Raji (cell line): ENCODE data around the gene TDRD6.

Experiments
- POLR2A ChIP-seq: IDR thresholded peaks from 2 replicates; pipeline ENCODE4 v1.6.1; 2011; ENCODE audit warnings: low read depth, low read length, control low read depth; ENCODE audit not compliant: insufficient read depth

Gene TDRD6

DNA sequence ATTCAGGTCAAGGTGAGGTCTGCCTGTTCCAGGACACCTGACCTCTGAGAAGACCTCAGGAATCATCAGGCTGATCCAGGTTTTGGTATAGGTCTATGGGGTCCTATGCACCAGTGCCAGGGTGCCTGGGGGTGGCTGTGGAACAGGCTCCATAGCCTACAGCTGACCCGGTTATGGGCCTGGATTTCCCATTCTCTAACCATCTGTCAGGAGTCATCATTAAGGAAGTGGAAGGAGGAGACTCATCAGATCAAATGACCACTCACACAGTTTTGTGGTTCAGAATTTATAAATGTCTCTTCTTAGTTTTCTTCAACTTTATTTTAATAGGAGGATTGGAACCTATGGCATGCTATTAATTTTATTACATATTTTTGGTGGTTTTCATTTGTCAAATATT is 32.7 kb downstream of the TDRD6 start:
- TF ChIP-seq POLR2A, result no peak

DNA sequence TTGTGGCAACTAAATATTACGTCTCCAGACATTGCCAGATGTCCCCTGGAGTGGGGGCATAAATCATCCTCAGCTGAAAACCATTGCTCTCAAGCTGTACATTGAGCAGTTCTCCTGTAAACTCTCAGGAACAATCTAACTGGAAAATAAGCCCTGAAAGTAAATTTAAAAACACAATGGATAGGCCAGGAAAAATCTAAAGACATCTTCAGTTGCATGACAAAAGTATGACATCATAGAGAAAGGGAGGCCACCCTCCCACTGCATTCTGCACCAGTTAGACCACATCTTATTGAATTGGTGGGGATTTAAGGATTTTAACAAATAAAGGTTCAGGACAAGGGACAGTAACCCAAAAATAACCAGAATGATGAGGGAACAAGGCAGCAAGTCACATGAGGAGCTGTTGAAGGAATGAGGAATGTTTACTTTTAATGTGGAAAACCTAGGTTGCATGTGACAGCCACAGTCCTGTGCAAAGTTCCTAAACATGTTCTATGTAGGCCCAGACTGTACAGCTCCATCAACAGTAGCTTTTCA is 42.2 kb downstream of the TDRD6 start:
- no peak for TF ChIP-seq POLR2A

- no peak for TF ChIP-seq POLR2A
Observed at GRCh38 chr6:46730921-46731461, 43.3 kb downstream of the TDRD6 start.

- no peak for TF ChIP-seq POLR2A
Observed at GRCh38 chr6:46733341-46733801, 45.7 kb downstream of the TDRD6 start.

DNA sequence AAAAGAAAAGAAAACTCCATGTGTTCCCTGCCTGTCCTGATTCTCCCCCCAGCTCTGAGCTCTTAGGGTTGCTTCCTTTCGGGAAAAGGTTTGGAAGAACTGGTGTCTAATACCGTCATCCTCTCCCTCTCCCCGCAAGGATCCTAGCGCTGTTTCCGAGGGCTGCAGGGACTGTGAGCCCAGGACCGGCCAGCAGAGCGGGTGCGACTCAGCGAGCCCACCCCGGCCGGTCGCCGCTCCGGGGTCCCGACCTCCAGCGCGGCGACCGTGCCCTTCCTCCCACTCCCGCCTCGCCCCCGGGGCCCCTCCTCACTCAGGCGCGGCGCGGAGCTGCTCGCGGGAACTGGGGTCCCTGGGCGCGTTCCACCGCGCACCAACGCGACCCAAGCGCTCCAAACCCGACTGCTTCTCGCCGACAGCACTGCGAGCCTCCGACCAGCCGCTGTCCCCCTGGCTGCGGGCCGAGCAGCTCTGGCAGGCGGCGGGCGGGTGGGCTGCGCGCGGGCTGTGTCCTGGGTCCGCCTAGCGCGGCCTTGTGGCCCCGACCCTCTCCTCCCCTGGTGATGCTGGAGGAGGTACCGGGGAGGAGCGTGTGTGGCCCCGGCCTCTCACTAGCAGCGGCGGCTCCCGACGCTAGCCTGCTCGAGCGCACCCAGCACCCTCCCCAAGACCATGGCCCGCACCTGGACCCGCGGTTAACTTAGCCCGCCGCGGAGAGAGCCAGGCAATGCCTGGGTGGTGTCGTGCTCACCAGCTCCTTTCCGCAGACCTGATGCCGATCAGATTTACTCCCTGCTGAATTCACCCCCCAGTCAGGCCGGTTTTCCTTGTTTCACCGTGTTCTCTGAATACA is 47.4 kb downstream of the TDRD6 start, which contains the start of gene PLA2G7:
Gene PLA2G7, minus strand, starts transcription at position 509 of the 853 bp plus-strand sequence. CDS start 12,484 bp downstream, outside the sequence.
- no peak for TF ChIP-seq POLR2A

- TF ChIP-seq POLR2A, result no peak
Observed at GRCh38 chr6:46735720-46736031, 48.0 kb downstream of the TDRD6 start.

- no peak for TF ChIP-seq POLR2A
Observed at GRCh38 chr6:46736906-46737305, 49.2 kb downstream of the TDRD6 start.

DNA sequence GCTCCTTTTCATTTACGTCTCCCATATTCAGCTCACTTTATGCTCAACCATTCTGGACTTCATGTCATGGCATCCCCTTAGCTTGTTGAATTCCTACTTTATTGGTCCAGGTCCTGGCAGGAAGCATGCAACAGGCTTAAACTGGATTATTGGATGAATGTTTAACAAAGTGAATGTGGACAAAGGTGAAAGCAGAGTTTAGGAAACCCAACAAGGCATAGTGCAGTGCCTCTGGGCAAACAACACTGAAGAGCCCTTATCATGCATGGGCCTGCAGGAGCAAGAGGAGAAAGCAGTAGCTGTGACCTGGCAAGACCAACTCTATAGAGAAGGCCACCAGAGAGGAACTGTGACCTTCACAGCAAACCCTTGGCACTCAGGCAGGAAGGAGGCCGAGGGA is 53.8 kb downstream of the TDRD6 start:
- no peak for TF ChIP-seq POLR2A

- TF ChIP-seq POLR2A, result no peak
Observed at GRCh38 chr6:46741910-46742309, 54.2 kb downstream of the TDRD6 start.

DNA sequence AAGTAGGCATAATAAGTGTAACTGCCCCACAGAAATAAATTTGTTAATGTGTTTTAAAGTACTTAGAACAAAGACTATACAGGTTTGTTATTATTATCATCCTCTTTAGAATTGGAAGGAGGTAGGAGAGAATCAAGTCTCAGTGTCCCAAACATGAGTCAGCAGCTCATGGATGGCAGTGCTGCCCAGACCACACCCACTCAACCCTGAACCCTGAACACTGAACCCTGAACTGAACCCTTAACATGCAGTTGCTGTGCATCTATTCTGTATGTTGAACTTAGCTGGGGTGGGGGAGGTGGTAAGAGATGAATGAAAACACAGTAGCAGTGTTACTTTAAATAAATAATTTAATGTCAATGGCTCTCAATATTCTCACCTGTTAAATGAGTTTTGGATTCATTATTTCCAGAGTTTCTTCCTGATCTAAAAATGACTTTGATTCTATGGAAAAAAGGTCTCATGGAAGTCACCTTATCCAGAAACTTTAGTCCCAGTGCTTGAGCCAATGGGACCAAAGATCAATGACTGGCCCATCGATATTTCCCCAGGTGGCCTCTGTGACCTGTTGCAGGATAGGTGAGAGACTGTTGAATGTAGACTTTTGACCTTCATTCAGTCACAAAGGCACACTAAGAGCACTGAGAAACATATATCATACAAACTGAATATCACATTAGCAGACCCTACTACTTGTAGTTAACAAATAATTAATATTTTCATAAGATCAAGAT is 55.9 kb downstream of the TDRD6 start:
- no peak for TF ChIP-seq POLR2A

DNA sequence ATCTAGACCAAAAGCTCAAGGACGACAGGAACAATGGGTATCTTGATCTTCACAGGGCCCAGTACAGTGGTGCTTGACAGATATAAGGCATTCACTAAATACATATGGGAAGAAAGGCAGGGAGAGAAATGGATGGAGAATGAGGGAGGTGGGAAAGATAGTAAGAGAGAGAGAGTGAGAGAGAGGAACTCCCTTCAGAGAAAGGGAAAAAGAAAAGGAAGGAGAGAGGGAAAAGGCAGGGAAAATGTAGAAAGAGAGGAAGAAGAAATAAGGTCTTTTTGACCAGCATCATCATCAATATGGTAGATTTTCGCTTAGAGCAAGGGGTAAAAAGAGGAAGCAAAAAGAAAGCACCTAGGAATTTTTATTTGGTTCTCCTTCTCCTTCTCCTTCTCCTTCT is 58.3 kb downstream of the TDRD6 start:
- TF ChIP-seq POLR2A, result no peak

DNA sequence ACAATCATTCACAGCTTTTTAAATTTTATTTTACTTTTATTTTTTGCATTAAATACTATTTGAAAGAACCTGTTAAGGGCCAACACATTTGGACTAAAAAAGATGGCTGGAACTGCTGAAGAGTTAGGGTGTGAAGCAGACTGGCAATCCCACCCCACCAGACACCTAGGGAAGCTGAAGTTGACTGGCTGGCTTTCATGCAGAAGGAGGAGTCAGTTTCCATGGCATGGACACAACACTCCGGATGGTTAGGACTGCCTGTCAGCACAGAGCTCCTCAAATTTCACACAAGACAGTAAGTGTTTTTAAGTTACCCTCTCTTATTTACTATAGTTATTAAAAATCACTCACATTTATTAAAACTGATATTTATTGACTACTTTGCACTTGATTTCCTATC is 59.0 kb downstream of the TDRD6 start, which contains the start of gene ANKRD66:
Gene ANKRD66, plus strand, starts transcription at position 238 of the 400 bp plus-strand sequence. CDS start 5,016 bp downstream, outside the sequence.
- no peak for TF ChIP-seq POLR2A

DNA sequence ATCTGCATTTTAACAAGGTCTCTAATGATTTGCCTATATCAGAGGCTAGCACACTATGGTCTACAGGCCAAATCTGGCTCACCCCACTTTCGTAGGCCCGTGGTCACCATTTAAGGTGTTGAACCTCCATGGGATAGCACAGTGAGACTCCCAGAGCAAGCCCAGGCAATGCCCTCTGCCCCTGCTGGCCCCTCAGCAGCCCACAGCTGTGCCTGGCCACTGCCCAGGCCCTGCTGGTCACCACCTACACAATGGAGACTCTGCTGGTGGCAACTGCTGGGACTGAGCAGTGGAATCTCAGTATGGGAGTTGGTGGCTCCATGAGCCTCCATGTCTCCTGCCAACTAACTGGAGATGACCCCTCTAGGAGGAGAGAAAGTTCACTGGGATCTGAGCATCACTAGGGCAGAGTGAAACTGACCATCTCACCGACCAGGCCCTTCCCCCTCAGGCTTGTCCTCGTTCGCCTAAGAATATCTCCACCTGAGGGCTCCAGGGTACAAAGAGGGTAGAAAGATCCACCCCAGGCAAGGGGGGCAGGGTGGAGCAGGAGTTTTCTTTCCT is 61.3 kb downstream of the TDRD6 start:
- no peak for TF ChIP-seq POLR2A

DNA sequence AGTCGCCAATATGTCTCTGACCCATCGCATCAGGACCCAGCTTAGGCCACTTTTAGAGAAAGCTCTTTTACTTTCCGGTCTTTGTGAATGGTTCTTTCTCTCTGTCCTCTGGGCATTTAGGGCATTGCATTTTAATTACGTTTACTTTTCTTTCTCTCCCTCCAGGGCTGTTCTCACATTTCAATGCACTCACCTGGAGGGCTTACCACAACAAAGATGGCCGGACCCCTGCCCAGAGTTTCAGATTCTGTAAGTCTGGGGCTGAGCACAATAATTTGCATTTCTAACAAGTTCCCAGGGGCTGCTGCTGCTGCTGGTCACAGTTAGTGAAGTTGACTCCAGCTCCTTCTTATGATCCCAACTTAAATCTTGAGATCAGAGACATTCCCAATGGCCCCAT is 62.0 kb downstream of the TDRD6 start:
- no peak for TF ChIP-seq POLR2A

DNA sequence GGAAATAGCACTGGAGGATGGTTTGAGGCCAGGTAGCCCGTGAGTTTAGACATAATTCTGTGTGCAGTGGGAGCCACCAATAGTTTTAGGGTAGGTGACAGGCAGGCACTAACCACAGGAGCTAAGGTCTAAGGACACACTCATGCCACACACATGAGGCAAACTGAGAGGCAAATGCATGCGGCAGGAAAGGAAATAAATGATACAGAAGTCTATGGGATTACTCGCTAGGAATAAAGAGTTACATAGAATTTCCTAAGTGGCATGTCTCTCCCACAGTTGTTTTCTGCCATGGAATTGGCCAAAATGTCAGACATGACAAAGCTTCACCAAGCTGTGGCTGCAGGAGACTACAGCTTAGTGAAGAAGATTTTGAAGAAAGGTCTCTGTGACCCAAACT is 64.0 kb downstream of the TDRD6 start:
- TF ChIP-seq POLR2A, result no peak
